T-helper 17 cell (primary cell): ENCODE data around the gene CRHR1. TPM values are rescaled to one million over a fixed set of nuclear protein-coding genes. Genes with fewer than 3 reads are reported as not detected.

Experiments used
- ATAC-seq: fragments of 150-1000 bp; cut with Tn5 transposase; 2 replicates; pipeline ENCODE4 v1.10.0; 2021; ENCODE audit warnings: mild to moderate bottlenecking, moderate library complexity
- DNase-seq, 3 donors: peaks; one replicate each; pipeline versions ENCODE4 v3.0.0 to v3.0.0-alpha.2; 2020 to 2021
- H3K9me3 ChIP-seq: one replicate; pipeline ENCODE4 v1.7.0; 2013; ENCODE audit warnings: low read length, mild to moderate bottlenecking; ENCODE audit not compliant: control insufficient read depth, poor library complexity, severe bottlenecking
- H3K27ac Mint-ChIP-seq: one replicate; pipeline ENCODE4 v1.8.0; 2022; ENCODE audit warnings: mild to moderate bottlenecking, moderate library complexity, mixed read lengths
- H3K27me3 Mint-ChIP-seq: one replicate; pipeline ENCODE4 v1.8.0; 2022; ENCODE audit warnings: mixed read lengths
- H3K36me3 Mint-ChIP-seq: one replicate; pipeline ENCODE4 v1.8.0; 2022; ENCODE audit warnings: low read depth, mixed read lengths
- H3K4me1 Mint-ChIP-seq: one replicate; pipeline ENCODE4 v1.8.0; 2022; ENCODE audit warnings: mild to moderate bottlenecking, mixed read lengths
- H3K4me3 Mint-ChIP-seq: one replicate; pipeline ENCODE4 v1.8.0; 2022; ENCODE audit warnings: mild to moderate bottlenecking, moderate library complexity, mixed read lengths
- total RNA-seq, 4 donors: library from RNA in 2 of 4; stranded (reverse) in 2 of 4; gene quantifications; one replicate each; pipeline ENCODE4 v1.2.3 and lab custom pipeline; 2022 to 2026

The CRHR1 gene
- total RNA-seq, 2 donors from 2014 or later: not detected

- Mint-ChIP-seq H3K27ac (no peak overlapping the region), H3K36me3 (no peaks in the 10 kb centered on the region), H3K4me3 (no peak overlapping the region), H3K4me1 (no peaks in the 10 kb centered on the region), H3K27me3 (peaks cover 8% of the 10 kb centered on the region)
- ATAC-seq: no peak
- H3K9me3 ChIP-seq: no peaks in the 10 kb centered on the region
- no peak for DNase-seq
Observed at GRCh38 chr17:45839442-45839841, 55.3 kb downstream of the CRHR1 start.

- no peak for ATAC-seq
- H3K9me3 ChIP-seq: no peaks in the 10 kb centered on the region
- H3K36me3 Mint-ChIP-seq: no peaks in the 10 kb centered on the region
- no peak overlapping the region for H3K4me3 Mint-ChIP-seq
- H3K27ac Mint-ChIP-seq: no peak overlapping the region
- no peaks in the 10 kb centered on the region for H3K4me1 Mint-ChIP-seq
- DNase-seq: no peak
- peaks cover 11% of the 10 kb centered on the region for H3K27me3 Mint-ChIP-seq
Observed at GRCh38 chr17:45841186-45841585, 57.1 kb downstream of the CRHR1 start.

GRCh38 chr17:45841883-45842525, 57.9 kb downstream of the CRHR1 start:
- no peak overlapping the region for H3K27ac Mint-ChIP-seq

DNA sequence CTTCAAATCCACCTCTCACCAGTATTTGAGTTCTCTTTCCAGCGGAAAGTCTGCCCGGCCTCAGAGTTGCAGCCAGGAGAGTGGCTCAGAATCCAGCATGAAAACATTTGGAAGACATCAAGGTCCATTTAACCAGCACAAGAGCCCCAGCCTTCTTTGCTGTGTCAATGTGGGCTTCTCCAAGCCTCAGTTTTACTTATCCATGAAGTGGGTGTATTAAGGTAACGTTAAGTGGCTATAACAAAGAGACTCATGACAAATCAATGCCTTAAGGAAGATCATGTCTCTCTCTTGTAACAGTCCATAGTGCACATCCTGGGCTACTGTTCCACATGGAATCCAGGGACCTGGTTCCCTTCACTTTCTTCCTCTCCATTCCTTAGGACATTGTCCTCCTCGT, 59.6 kb downstream of the CRHR1 start:
- ATAC-seq (no peak), DNase-seq (no peak)
- Mint-ChIP-seq H3K4me3 (no peak overlapping the region), H3K4me1 (no peaks in the 10 kb centered on the region), H3K36me3 (no peaks in the 10 kb centered on the region), H3K27ac (no peak overlapping the region), H3K27me3 (peaks cover 6% of the 10 kb centered on the region)
- no peaks in the 10 kb centered on the region for H3K9me3 ChIP-seq

More at GRCh38 chr17:45841883-45842525, 57.9 kb downstream of the CRHR1 start:
- Mint-ChIP-seq H3K4me3 (no peak overlapping the region), H3K36me3 (no peaks in the 10 kb centered on the region), H3K4me1 (no peaks in the 10 kb centered on the region), H3K27me3 (peaks cover 8% of the 10 kb centered on the region)
- H3K9me3 ChIP-seq: no peaks in the 10 kb centered on the region
- DNase-seq (no peak), ATAC-seq (no peak)

DNA sequence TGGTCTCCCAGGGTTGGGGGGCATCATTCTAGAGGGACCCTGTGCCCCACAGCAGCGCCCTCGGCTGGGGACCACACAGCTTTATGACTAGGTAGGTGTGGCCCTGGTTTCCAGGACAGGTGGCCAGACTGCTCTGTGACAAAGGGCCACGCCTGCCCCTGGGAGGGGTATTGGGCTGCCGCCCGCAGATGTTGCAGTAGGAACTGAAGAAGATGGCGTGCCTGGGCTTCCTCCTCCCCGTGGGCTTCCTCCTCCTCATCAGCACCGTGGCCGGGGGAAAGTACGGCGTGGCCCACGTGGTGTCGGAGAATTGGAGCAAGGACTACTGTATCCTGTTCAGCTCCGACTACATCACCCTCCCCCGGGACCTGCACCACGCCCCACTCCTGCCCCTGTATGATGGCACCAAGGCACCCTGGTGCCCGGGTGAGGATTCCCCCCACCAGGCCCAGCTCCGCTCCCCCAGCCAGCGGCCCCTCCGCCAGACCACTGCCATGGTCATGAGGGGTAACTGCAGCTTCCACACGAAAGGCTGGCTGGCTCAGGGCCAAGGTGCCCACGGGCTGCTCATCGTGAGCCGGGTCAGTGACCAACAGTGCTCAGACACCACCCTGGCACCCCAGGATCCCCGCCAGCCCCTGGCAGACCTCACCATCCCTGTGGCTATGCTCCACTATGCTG, 60.7 kb downstream of the CRHR1 start, which contains the start of gene SPPL2C:
Gene SPPL2C (plus strand): TSS at position 187 of the 681 bp plus-strand sequence. CDS start 26 bp downstream, at position 213.
- DNase-seq (no peak), ATAC-seq (no peak)
- H3K9me3 ChIP-seq: no peaks in the 10 kb centered on the region
- no peaks in the 10 kb centered on the region for H3K4me1 Mint-ChIP-seq
- no peak within 1 kb of the TSS for H3K4me3 Mint-ChIP-seq
- H3K27ac Mint-ChIP-seq: no peak within 1 kb of the TSS
- H3K27me3 Mint-ChIP-seq: peaks cover 6% of the 10 kb centered on the region
- H3K36me3 Mint-ChIP-seq: no peaks in the 10 kb centered on the region

- no peak for ATAC-seq
Observed at GRCh38 chr17:45845376-45846185, 61.5 kb downstream of the CRHR1 start.

DNA sequence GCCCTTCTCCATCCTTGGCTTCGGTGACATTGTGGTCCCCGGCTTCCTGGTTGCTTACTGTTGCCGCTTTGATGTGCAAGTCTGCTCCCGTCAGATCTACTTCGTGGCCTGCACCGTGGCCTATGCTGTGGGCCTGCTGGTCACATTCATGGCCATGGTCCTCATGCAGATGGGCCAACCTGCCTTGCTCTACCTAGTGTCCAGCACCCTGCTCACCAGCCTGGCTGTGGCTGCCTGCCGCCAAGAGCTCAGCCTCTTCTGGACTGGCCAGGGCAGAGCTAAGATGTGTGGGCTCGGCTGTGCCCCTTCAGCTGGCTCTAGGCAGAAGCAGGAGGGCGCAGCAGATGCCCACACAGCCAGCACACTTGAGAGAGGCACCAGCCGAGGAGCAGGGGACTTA, 62.1 kb downstream of the CRHR1 start:
- no peaks in the 10 kb centered on the region for H3K9me3 ChIP-seq
- Mint-ChIP-seq H3K36me3 (no peaks in the 10 kb centered on the region), H3K4me1 (no peaks in the 10 kb centered on the region), H3K27ac (no peak overlapping the region), H3K4me3 (no peak overlapping the region), H3K27me3 (peaks cover 6% of the 10 kb centered on the region)
- ATAC-seq (no peak), DNase-seq (no peak)

More at GRCh38 chr17:45845376-45846185, 61.5 kb downstream of the CRHR1 start:
- no peak for DNase-seq
- Mint-ChIP-seq H3K36me3 (no peaks in the 10 kb centered on the region), H3K4me1 (no peaks in the 10 kb centered on the region), H3K27me3 (peaks cover 6% of the 10 kb centered on the region), H3K27ac (no peak overlapping the region), H3K4me3 (no peak overlapping the region)
- no peaks in the 10 kb centered on the region for H3K9me3 ChIP-seq

GRCh38 chr17:45846646-45847045, 62.5 kb downstream of the CRHR1 start:
- no peaks in the 10 kb centered on the region for H3K9me3 ChIP-seq
- H3K4me3 Mint-ChIP-seq: no peak overlapping the region
- H3K27me3 Mint-ChIP-seq: peaks cover 6% of the 10 kb centered on the region
- H3K4me1 Mint-ChIP-seq: no peaks in the 10 kb centered on the region
- ATAC-seq (no peak), DNase-seq (no peak)
- no peaks in the 10 kb centered on the region for H3K36me3 Mint-ChIP-seq
- no peak overlapping the region for H3K27ac Mint-ChIP-seq

GRCh38 chr17:45847101-45847500, 63.0 kb downstream of the CRHR1 start:
- no peaks in the 10 kb centered on the region for H3K36me3 Mint-ChIP-seq
- H3K4me1 Mint-ChIP-seq: no peaks in the 10 kb centered on the region
- H3K9me3 ChIP-seq: no peaks in the 10 kb centered on the region
- no peak overlapping the region for H3K4me3 Mint-ChIP-seq
- H3K27me3 Mint-ChIP-seq: peaks cover 6% of the 10 kb centered on the region
- H3K27ac Mint-ChIP-seq: no peak overlapping the region
- no peak for ATAC-seq
- DNase-seq: no peak

- ATAC-seq (no peak), DNase-seq (no peak)
- H3K36me3 Mint-ChIP-seq: no peaks in the 10 kb centered on the region
- no peak overlapping the region for H3K27ac Mint-ChIP-seq
- H3K4me1 Mint-ChIP-seq: peaks cover 3% of the 10 kb centered on the region
- no peak overlapping the region for H3K4me3 Mint-ChIP-seq
- H3K27me3 Mint-ChIP-seq: peaks cover 10% of the 10 kb centered on the region
- H3K9me3 ChIP-seq: no peaks in the 10 kb centered on the region
Observed at GRCh38 chr17:45847747-45848146, 63.6 kb downstream of the CRHR1 start.

- Mint-ChIP-seq H3K27me3 (peaks cover 10% of the 10 kb centered on the region), H3K4me1 (peaks cover 3% of the 10 kb centered on the region), H3K27ac (no peak overlapping the region), H3K36me3 (no peaks in the 10 kb centered on the region), H3K4me3 (no peak overlapping the region)
- DNase-seq: no peak
- H3K9me3 ChIP-seq: no peaks in the 10 kb centered on the region
- no peak for ATAC-seq
Observed at GRCh38 chr17:45848405-45848804, 64.3 kb downstream of the CRHR1 start.

GRCh38 chr17:45848868-45849535, 64.9 kb downstream of the CRHR1 start:
- no peak for ATAC-seq
- Mint-ChIP-seq H3K4me3 (no peak overlapping the region), H3K4me1 (peaks cover 3% of the 10 kb centered on the region), H3K36me3 (no peaks in the 10 kb centered on the region), H3K27ac (no peak overlapping the region), H3K27me3 (peaks cover 10% of the 10 kb centered on the region)
- DNase-seq: no peak
- no peaks in the 10 kb centered on the region for H3K9me3 ChIP-seq

- Mint-ChIP-seq H3K36me3 (no peaks in the 10 kb centered on the region), H3K4me1 (peaks cover 3% of the 10 kb centered on the region), H3K27ac (no peak overlapping the region), H3K4me3 (no peak overlapping the region), H3K27me3 (peaks cover 14% of the 10 kb centered on the region)
- DNase-seq (no peak), ATAC-seq (no peak)
- H3K9me3 ChIP-seq: no peaks in the 10 kb centered on the region
Observed at GRCh38 chr17:45849536-45849990, 65.4 kb downstream of the CRHR1 start.
